ENCODE results near the gene CD300LB.

DNA sequence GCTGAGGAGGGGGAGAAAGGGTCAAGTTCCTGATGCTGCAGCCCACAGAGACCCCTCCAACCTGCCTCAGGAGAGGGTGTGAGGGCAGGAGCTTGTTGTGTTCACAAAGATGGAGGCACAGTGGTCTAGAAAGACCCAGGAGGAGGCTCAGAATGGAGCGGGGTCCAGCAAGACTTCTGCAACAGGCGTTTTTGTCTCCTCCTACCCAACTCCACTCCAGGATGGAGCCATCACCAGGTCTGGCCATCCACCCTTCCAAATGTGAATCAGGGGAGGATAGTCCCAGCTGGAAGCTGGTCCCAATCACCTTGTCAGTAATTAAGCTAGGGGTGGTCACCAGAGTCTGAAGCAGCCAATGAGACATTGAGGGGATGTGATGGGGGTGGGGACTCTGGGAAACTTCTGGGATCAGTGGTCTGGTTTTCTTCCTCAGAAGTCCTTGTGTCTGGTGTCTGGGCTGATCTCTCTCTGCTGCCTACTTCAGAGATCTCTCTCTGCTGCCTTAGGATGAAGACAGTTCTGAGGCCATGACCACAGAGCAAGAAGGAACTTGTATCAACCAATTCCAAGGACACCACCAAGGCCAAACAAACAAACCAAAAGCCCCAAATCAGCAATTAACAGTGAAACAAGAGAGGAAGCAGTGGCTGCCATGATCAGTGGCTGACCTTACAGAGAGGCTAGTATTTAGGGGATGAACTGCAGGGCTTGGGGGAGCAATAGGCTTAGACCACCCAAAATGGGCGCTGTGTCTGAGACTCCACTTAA is 14.5 kb downstream of the CD300LB start:
- TF ChIP-seq, protein P1, sequence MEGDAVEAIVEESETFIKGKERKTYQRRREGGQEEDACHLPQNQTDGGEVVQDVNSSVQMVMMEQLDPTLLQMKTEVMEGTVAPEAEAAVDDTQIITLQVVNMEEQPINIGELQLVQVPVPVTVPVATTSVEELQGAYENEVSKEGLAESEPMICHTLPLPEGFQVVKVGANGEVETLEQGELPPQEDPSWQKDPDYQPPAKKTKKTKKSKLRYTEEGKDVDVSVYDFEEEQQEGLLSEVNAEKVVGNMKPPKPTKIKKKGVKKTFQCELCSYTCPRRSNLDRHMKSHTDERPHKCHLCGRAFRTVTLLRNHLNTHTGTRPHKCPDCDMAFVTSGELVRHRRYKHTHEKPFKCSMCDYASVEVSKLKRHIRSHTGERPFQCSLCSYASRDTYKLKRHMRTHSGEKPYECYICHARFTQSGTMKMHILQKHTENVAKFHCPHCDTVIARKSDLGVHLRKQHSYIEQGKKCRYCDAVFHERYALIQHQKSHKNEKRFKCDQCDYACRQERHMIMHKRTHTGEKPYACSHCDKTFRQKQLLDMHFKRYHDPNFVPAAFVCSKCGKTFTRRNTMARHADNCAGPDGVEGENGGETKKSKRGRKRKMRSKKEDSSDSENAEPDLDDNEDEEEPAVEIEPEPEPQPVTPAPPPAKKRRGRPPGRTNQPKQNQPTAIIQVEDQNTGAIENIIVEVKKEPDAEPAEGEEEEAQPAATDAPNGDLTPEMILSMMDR (IDR thresholded peaks at IDR 0.05), result no peak
- no peak for TF ChIP-seq POLR2A (IDR thresholded peaks at IDR 0.05)

All from esophagus squamous epithelium (tissue), 4 donors.